HCT116 (cell line): ENCODE data around the gene C11orf58. TPM values are rescaled to one million over a fixed set of nuclear protein-coding genes. Genes with fewer than 3 reads are reported as not detected.

Source experiments
- ATAC-seq: fragments of 200-7000 bp; cut with Tn5 transposase; 2 replicates; pipeline ENCODE4 v1.9.1; 2020; ENCODE audit warnings: mild to moderate bottlenecking, moderate library complexity
- BruUV-seq: library from RNA; stranded (reverse); fragments of 400-500 nt; replicated peaks from 2 replicates; lab custom pipeline; 2021; lab: Mats Ljungman, UMichigan
- CTCF ChIA-PET: fragments of 300-600 bp; sonication (Branson Sonifier 250); formaldehyde crosslinking; loops from one replicate; lab custom pipeline; 2021; ENCODE audit warnings: antibody characterized with exemption; lab: Charles Lee
- POLR2A ChIA-PET: fragments of 300-600, 350-600 bp; sonication (Branson Sonifier 250); formaldehyde crosslinking; loops from one replicate; lab custom pipeline; 2021; ENCODE audit warnings: antibody characterized with exemption; lab: Charles Lee
- RAD21 ChIA-PET, 2 experiments: fragments of 300-600 bp; sonication (Branson Sonifier 250); formaldehyde crosslinking; loops; one replicate each; lab custom pipeline; 2023; ENCODE audit warnings: low total read pairs in 2 of 2; ENCODE audit not compliant: uncharacterized antibody in 2 of 2, unreplicated experiment in 2 of 2, low non-redundant PET in 1 of 2; lab: Charles Lee
- DNase-seq: peaks from one replicate; pipeline ENCODE4 v3.0.0-alpha.2; 2010; ENCODE audit warnings: low read depth, low spot score
- H2AFZ ChIP-seq: fragments of 200-600 bp; shearing (Covaris generic), sonication (generic); 2 replicates; pipeline ENCODE4 v1.6.1; 2017; ENCODE audit warnings: low read depth, mixed run types, mixed read lengths, antibody characterized with exemption, low read length; ENCODE audit not compliant: poor library complexity, severe bottlenecking
- H3K27ac ChIP-seq: 2 replicates; pipeline ENCODE4 v1.5.1; 2012; ENCODE audit warnings: low read depth, low read length
- H3K27me3 ChIP-seq: fragments of 200-600 bp; sonication (generic); 2 replicates; pipeline ENCODE4 v1.6.1; 2016; ENCODE audit warnings: mixed run types, low read length, mixed read lengths; ENCODE audit not compliant: insufficient read depth
- H3K36me3 ChIP-seq, 2 experiments: fragments of 200-500 bp in 1 of 2; fragments of 200-600 bp in 1 of 2; sonication (Bioruptor generic) in 1 of 2; sonication (generic) in 1 of 2; 2 replicates each; pipeline versions ENCODE4 v1.5.1 to v1.6.1; 2014 to 2016; ENCODE audit warnings: low read length in 2 of 2, inconsistent platforms in 1 of 2, mixed read lengths in 1 of 2, mixed run types in 1 of 2; ENCODE audit not compliant: insufficient read depth in 2 of 2, control insufficient read depth in 1 of 2
- H3K4me1 ChIP-seq, 2 experiments: fragments of 200-600 bp in 1 of 2; sonication (generic) in 1 of 2; 2 replicates each; pipeline versions ENCODE4 v1.5.1 to v1.6.1; 2012 to 2017; ENCODE audit warnings: low read length in 2 of 2, inconsistent platforms in 1 of 2, mild to moderate bottlenecking in 1 of 2, mixed read lengths in 1 of 2, mixed run types in 1 of 2, moderate library complexity in 1 of 2; ENCODE audit not compliant: insufficient read depth in 2 of 2, control insufficient read depth in 1 of 2
- H3K4me2 ChIP-seq: fragments of 200-600 bp; sonication (generic); 2 replicates; pipeline ENCODE4 v1.6.1; 2017; ENCODE audit warnings: mixed run types, low read length, mixed read lengths
- H3K4me3 ChIP-seq, 2 experiments: fragments of 200-600 bp in 1 of 2; sonication (generic) in 1 of 2; replicated peaks in 1 of 2; 2 replicates each; pipeline ENCODE4 v1.5.1; 2011 to 2016; ENCODE audit warnings: low read length in 2 of 2, control low read depth in 1 of 2, low read depth in 1 of 2, mild to moderate bottlenecking in 1 of 2, mixed read lengths in 1 of 2, mixed run types in 1 of 2
- H3K79me2 ChIP-seq: fragments of 200-600 bp; sonication (generic); 2 replicates; pipeline ENCODE4 v1.6.1; 2017; ENCODE audit warnings: mild to moderate bottlenecking, mixed run types, low read length, moderate library complexity, mixed read lengths; ENCODE audit not compliant: insufficient read depth
- H3K9ac ChIP-seq: fragments of 200-600 bp; sonication (generic); 2 replicates; pipeline ENCODE4 v1.6.1; 2016; ENCODE audit warnings: low read length, mixed read lengths
- H3K9me2 ChIP-seq: fragments of 200-600 bp; sonication (generic), shearing (Covaris generic); 2 replicates; pipeline ENCODE4 v1.6.1; 2017; ENCODE audit warnings: mixed run types, mild to moderate bottlenecking, moderate library complexity; ENCODE audit not compliant: insufficient read depth
- H3K9me3 ChIP-seq, 2 experiments: fragments of 200-500 bp in 1 of 2; fragments of 200-600 bp in 1 of 2; sonication (Bioruptor generic) in 1 of 2; sonication (generic) in 1 of 2; 2 replicates each; pipeline ENCODE4 v1.6.1; 2014 to 2017; ENCODE audit warnings: low read length in 2 of 2, mixed read lengths in 2 of 2, inconsistent platforms in 1 of 2, low read depth in 1 of 2, mild to moderate bottlenecking in 1 of 2, mixed run types in 1 of 2, moderate library complexity in 1 of 2; ENCODE audit not compliant: control insufficient read depth in 1 of 2, insufficient read depth in 1 of 2
- H4K20me1 ChIP-seq: fragments of 200-600 bp; sonication (generic), shearing (Covaris generic); 2 replicates; pipeline ENCODE4 v1.6.1; 2017; ENCODE audit warnings: mixed run types, mild to moderate bottlenecking, moderate library complexity; ENCODE audit not compliant: insufficient read depth
- CEBPB ChIP-seq: IDR thresholded peaks from 2 replicates; pipeline ENCODE4 v1.6.1; 2012; ENCODE audit warnings: low read depth
- ELF1 ChIP-seq: IDR thresholded peaks from 2 replicates; pipeline ENCODE4 v1.6.1; 2012; ENCODE audit warnings: low read depth, borderline replicate concordance
- EZH2 ChIP-seq: fragments of 200-600 bp; sonication (generic); IDR thresholded peaks from 2 replicates; pipeline ENCODE4 v1.6.1; 2017; ENCODE audit warnings: antibody characterized with exemption, mixed run types
- FOSL1 ChIP-seq: IDR thresholded peaks from 2 replicates; pipeline ENCODE4 v1.6.1; 2012; ENCODE audit warnings: low read depth
- JUND ChIP-seq: IDR thresholded peaks from 2 replicates; pipeline ENCODE4 v1.6.1; 2012
- SP1 ChIP-seq: IDR thresholded peaks from 2 replicates; pipeline ENCODE4 v1.6.1; 2012; ENCODE audit warnings: low read depth
- SRF ChIP-seq: IDR thresholded peaks from 2 replicates; pipeline ENCODE4 v1.6.1; 2012; ENCODE audit warnings: low read depth
- TCF7L2 ChIP-seq: IDR thresholded peaks from 2 replicates; pipeline ENCODE4 v1.7.0; 2011; ENCODE audit warnings: borderline replicate concordance, inconsistent platforms; ENCODE audit not compliant: insufficient read depth, insufficient read length; ENCODE audit errors: extremely low read depth
- YY1 ChIP-seq: IDR thresholded peaks from 2 replicates; pipeline ENCODE4 v1.6.1; 2011; ENCODE audit warnings: low read length, low read depth, moderate library complexity, mild to moderate bottlenecking; ENCODE audit not compliant: insufficient replicate concordance; ENCODE audit errors: extremely low read depth
- ZFX ChIP-seq: fragments of 450-650 bp; IDR thresholded peaks from 2 replicates; pipeline ENCODE4 v1.6.1; 2017
- ZNF274 ChIP-seq: fragments of 200-500 bp; sonication (Bioruptor generic); IDR thresholded peaks from 2 replicates; pipeline ENCODE4 v1.6.1; 2014; ENCODE audit warnings: mild to moderate bottlenecking, low read depth, low read length, inconsistent platforms
- intact Hi-C: fragments of 100-400 bp; cut with micrococcal nuclease; formaldehyde crosslinking; loops from 2 replicates; pipeline ENCODE4 v1.10.0; 2022
- total RNA-seq: library from RNA; stranded (reverse); gene quantifications from one replicate; pipeline ENCODE4 v1.2.1, GENCODE V29; 2021; ENCODE audit not compliant: unreplicated experiment
- TF ChIP-seq, protein P1 (sequence below): IDR thresholded peaks from 2 replicates; pipeline ENCODE4 v1.6.1; 2012
- TF ChIP-seq, protein P2 (sequence below): IDR thresholded peaks from 2 replicates; pipeline ENCODE4 v1.6.1; 2012
- TF ChIP-seq, protein P3 (sequence below): IDR thresholded peaks from 2 replicates; pipeline ENCODE4 v1.6.1; 2011; ENCODE audit warnings: mild to moderate bottlenecking, low read length, moderate library complexity; ENCODE audit not compliant: insufficient replicate concordance; ENCODE audit errors: extremely low read depth
- TF ChIP-seq, protein P4 (sequence below): IDR thresholded peaks from 2 replicates; pipeline ENCODE4 v1.6.1; 2012; ENCODE audit warnings: low read depth
- TF ChIP-seq, protein P5 (sequence below), 3 experiments: fragments of 200-600 bp in 1 of 3; sonication (generic) in 1 of 3; IDR thresholded peaks in 2 of 3; conservative IDR thresholded peaks in 1 of 3; 2 replicates each; pipeline ENCODE4 v1.5.1; 2012 to 2017; ENCODE audit warnings: low read depth in 2 of 3, low read length in 2 of 3, antibody characterized with exemption in 1 of 3, borderline replicate concordance in 1 of 3, control low read depth in 1 of 3, mild to moderate bottlenecking in 1 of 3, mixed read lengths in 1 of 3, mixed run types in 1 of 3, moderate library complexity in 1 of 3; ENCODE audit not compliant: insufficient read depth in 1 of 3

Gene C11orf58
- total RNA-seq, 1 experiment from 2014 or later = 108 TPM

DNA sequence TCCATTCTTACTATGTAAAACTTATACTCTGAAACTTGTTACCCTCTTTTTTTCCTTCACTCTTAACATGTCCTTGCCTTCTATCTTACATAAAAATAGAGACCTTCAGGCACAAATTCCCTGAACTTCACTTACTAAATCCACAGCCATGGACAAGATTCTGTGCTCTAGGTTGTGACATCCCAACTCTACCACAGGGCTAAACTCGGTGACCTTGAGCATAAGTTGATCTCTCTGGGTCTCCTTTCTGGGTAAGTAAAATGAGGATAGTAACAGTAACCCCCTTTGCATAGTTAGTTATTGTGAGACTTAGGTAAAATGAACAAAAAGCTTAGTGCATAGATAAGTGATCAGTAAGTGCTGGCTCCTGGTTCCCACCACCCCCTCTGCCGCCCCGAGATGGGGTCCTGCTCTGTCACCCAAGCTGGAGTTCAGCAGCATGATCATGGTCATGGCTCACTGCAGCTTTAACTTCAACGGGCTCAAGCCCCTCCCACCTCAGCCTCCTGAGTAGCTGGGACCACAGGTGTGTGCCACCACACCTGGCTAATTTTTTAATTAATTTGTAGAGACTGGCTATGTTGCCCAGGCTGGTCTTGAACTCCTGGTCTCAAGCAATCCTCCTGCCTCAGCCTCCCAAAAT, 20.1 kb downstream of the C11orf58 start:
- H2AFZ ChIP-seq = no peak overlapping the region
- no peaks in the 10 kb centered on the region for H3K9me3 ChIP-seq
- DNase-seq = no peak
- H3K4me3 ChIP-seq = no peak overlapping the region
- H3K79me2 ChIP-seq = no peaks in the 10 kb centered on the region; the same call in 1 of the 2 replicates
- no peak for ATAC-seq
- no TSS peak for BruUV-seq
- no peak overlapping the region for H3K27ac ChIP-seq
- H3K9me2 ChIP-seq = no peaks in the 10 kb centered on the region
- ChIA-PET CTCF (no interaction called here), RAD21 (no interaction called here), POLR2A (no interaction called here)
- TF ChIP-seq FOSL1 (no peak), SRF (no peak), TCF7L2 (no peak), CEBPB (no peak), ELF1 (no peak), JUND (no peak), ZFX (no peak), SP1 (no peak), ZNF274 (no peak), EZH2 (no peak), YY1 (no peak)
- TF ChIP-seq, protein P1, sequence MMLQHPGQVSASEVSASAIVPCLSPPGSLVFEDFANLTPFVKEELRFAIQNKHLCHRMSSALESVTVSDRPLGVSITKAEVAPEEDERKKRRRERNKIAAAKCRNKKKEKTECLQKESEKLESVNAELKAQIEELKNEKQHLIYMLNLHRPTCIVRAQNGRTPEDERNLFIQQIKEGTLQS = no peak
- TF ChIP-seq, protein P2, sequence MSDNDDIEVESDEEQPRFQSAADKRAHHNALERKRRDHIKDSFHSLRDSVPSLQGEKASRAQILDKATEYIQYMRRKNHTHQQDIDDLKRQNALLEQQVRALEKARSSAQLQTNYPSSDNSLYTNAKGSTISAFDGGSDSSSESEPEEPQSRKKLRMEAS = no peak
- TF ChIP-seq, protein P3, sequence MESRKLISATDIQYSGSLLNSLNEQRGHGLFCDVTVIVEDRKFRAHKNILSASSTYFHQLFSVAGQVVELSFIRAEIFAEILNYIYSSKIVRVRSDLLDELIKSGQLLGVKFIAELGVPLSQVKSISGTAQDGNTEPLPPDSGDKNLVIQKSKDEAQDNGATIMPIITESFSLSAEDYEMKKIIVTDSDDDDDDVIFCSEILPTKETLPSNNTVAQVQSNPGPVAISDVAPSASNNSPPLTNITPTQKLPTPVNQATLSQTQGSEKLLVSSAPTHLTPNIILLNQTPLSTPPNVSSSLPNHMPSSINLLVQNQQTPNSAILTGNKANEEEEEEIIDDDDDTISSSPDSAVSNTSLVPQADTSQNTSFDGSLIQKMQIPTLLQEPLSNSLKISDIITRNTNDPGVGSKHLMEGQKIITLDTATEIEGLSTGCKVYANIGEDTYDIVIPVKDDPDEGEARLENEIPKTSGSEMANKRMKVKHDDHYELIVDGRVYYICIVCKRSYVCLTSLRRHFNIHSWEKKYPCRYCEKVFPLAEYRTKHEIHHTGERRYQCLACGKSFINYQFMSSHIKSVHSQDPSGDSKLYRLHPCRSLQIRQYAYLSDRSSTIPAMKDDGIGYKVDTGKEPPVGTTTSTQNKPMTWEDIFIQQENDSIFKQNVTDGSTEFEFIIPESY = no peak
- TF ChIP-seq, protein P4, sequence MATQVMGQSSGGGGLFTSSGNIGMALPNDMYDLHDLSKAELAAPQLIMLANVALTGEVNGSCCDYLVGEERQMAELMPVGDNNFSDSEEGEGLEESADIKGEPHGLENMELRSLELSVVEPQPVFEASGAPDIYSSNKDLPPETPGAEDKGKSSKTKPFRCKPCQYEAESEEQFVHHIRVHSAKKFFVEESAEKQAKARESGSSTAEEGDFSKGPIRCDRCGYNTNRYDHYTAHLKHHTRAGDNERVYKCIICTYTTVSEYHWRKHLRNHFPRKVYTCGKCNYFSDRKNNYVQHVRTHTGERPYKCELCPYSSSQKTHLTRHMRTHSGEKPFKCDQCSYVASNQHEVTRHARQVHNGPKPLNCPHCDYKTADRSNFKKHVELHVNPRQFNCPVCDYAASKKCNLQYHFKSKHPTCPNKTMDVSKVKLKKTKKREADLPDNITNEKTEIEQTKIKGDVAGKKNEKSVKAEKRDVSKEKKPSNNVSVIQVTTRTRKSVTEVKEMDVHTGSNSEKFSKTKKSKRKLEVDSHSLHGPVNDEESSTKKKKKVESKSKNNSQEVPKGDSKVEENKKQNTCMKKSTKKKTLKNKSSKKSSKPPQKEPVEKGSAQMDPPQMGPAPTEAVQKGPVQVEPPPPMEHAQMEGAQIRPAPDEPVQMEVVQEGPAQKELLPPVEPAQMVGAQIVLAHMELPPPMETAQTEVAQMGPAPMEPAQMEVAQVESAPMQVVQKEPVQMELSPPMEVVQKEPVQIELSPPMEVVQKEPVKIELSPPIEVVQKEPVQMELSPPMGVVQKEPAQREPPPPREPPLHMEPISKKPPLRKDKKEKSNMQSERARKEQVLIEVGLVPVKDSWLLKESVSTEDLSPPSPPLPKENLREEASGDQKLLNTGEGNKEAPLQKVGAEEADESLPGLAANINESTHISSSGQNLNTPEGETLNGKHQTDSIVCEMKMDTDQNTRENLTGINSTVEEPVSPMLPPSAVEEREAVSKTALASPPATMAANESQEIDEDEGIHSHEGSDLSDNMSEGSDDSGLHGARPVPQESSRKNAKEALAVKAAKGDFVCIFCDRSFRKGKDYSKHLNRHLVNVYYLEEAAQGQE = no peak
- TF ChIP-seq, protein P5, sequence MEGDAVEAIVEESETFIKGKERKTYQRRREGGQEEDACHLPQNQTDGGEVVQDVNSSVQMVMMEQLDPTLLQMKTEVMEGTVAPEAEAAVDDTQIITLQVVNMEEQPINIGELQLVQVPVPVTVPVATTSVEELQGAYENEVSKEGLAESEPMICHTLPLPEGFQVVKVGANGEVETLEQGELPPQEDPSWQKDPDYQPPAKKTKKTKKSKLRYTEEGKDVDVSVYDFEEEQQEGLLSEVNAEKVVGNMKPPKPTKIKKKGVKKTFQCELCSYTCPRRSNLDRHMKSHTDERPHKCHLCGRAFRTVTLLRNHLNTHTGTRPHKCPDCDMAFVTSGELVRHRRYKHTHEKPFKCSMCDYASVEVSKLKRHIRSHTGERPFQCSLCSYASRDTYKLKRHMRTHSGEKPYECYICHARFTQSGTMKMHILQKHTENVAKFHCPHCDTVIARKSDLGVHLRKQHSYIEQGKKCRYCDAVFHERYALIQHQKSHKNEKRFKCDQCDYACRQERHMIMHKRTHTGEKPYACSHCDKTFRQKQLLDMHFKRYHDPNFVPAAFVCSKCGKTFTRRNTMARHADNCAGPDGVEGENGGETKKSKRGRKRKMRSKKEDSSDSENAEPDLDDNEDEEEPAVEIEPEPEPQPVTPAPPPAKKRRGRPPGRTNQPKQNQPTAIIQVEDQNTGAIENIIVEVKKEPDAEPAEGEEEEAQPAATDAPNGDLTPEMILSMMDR (IDR thresholded peaks at IDR 0.05 in 2 of 3, conservative IDR thresholded peaks at IDR 0.05 in 1 of 3; ENCODE audit: borderline replicate concordance in 1 of 3, insufficient read depth in 1 of 3, low read depth in 2 of 3, low read length in 2 of 3) = no peak
- intact Hi-C loops = no loop called here
- H3K27me3 ChIP-seq = no peaks in the 10 kb centered on the region
- H3K9ac ChIP-seq = no peak overlapping the region
- H3K4me2 ChIP-seq = no peak overlapping the region
- peaks cover 14 to 22% of the 10 kb centered on the region in 2 experiments; a peak in 3 of 4 replicates for H3K36me3 ChIP-seq
- H4K20me1 ChIP-seq = no peaks in the 10 kb centered on the region
- no peaks in the 10 kb centered on the region for H3K4me1 ChIP-seq
